ENCODE results near the gene GFRAL. TPM values are rescaled to one million over a fixed set of nuclear protein-coding genes. Genes with fewer than 3 reads are reported as not detected.
A peak's percentile ranks its signal among the peaks of the same experiment; 100 is the strongest.

Gene GFRAL
- total RNA-seq, 1 experiment from 2014 or later = not detected

DNA sequence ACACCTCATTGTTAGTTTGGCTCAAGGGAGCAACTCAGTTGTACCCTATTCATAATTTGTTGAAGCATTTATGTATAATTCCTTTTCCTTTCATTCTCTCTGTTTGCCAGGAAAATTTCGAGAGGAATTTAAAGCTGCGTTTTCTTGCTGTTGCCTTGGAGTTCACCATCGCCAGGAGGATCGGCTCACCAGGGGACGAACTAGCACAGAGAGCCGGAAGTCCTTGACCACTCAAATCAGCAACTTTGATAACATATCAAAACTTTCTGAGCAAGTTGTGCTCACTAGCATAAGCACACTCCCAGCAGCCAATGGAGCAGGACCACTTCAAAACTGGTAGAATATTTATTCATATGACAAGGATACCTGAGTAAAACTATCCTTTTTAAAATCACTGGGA lies 45.2 kb upstream of the GFRAL start:
- CTCF ChIA-PET = interaction anchor here (0.7 kb wide), 1 partner anchor 9 kb away, joined by 3 read pairs; no protein-coding TSS in a partner anchor
- Histone ChIP-seq H2AFZ (ENCODE audit: low read length) (peak overlapping the region; percentile 31; the same call in 1 of the 2 replicates), H3K9ac (ENCODE audit: low read length) (no peak overlapping the region), H3K27ac (ENCODE audit: low read length) (no peak overlapping the region), H3K4me3 (ENCODE audit: low read length) (no peak overlapping the region), H3F3A (ENCODE audit: low read length, unreplicated experiment) (no peaks in the 10 kb centered on the region), H3K27me3 (ENCODE audit: low read length) (peaks cover 70% of the 10 kb centered on the region), H3K4me2 (ENCODE audit: low read length) (no peak overlapping the region), H4K20me1 (ENCODE audit: low read length) (no peaks in the 10 kb centered on the region), H3K36me3 (ENCODE audit: low read depth, low read length) (no peaks in the 10 kb centered on the region), H3K79me2 (ENCODE audit: low read length) (no peaks in the 10 kb centered on the region), H3K9me2 (replicated peaks; ENCODE audit: low read length) (no peaks in the 10 kb centered on the region), H3K4me1 (ENCODE audit: insufficient read depth, low read length) (no peaks in the 10 kb centered on the region), H3K9me3 (ENCODE audit: low read length) (no peaks in the 10 kb centered on the region)
- TF ChIP-seq EZH2 (IDR thresholded peaks at IDR 0.05; ENCODE audit: low read length, unreplicated experiment) (no peak), EZH2phosphoT487 (IDR thresholded peaks at IDR 0.05; ENCODE audit: borderline replicate concordance, low read length) (no peak), CTCF (conservative IDR thresholded peaks at IDR 0.05; ENCODE audit: low read depth, low read length) (no peak)
- intact Hi-C loops (cut with micrococcal nuclease) = no loop called here
- no TSS peak for BruUV-seq (replicated peaks)
- ATAC-seq = no peak
- POLR2A ChIA-PET (ENCODE audit: unreplicated experiment) = no interaction called here
- no peak for DNase-seq

DNA sequence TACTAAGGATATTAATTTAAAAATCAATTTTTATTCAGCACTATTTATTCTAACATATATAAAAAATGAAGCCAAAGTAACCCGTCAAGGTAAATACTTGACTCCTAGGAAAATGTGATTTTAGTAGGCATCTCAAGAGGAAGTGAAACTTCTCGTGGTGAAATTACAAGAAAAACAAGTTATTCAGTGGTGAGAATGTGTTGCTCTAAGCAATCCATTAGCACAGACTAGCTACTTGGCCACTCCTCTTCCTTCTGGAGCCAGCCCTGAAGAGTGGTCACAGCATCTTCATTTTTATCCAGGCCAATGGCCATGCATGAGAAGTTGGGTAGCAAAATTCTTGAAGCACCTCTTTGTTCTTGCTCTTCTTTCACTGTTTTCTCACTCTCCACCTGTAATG lies 40.4 kb upstream of the GFRAL start:
- TF ChIP-seq EZH2 (IDR thresholded peaks at IDR 0.05; ENCODE audit: low read length, unreplicated experiment) (no peak), CTCF (conservative IDR thresholded peaks at IDR 0.05; ENCODE audit: low read depth, low read length) (no peak), EZH2phosphoT487 (IDR thresholded peaks at IDR 0.05; ENCODE audit: borderline replicate concordance, low read length) (no peak)
- Histone ChIP-seq H3K4me1 (ENCODE audit: insufficient read depth, low read length) (no peaks in the 10 kb centered on the region), H4K20me1 (ENCODE audit: low read length) (no peaks in the 10 kb centered on the region), H3K27me3 (ENCODE audit: low read length) (peaks cover 43% of the 10 kb centered on the region), H3K36me3 (ENCODE audit: low read depth, low read length) (no peaks in the 10 kb centered on the region), H3K4me3 (ENCODE audit: low read length) (no peak overlapping the region), H3K27ac (ENCODE audit: low read length) (no peak overlapping the region), H3K79me2 (ENCODE audit: low read length) (no peaks in the 10 kb centered on the region), H2AFZ (ENCODE audit: low read length) (no peak overlapping the region), H3K4me2 (ENCODE audit: low read length) (no peak overlapping the region), H3K9me2 (replicated peaks; ENCODE audit: low read length) (no peaks in the 10 kb centered on the region), H3K9ac (ENCODE audit: low read length) (no peak overlapping the region), H3K9me3 (ENCODE audit: low read length) (no peaks in the 10 kb centered on the region), H3F3A (ENCODE audit: low read length, unreplicated experiment) (no peaks in the 10 kb centered on the region)
- ChIA-PET POLR2A (ENCODE audit: unreplicated experiment) (no interaction called here), CTCF (no interaction called here)
- intact Hi-C loops (cut with micrococcal nuclease) = no loop called here
- DNase-seq (no peak), ATAC-seq (no peak)
- no TSS peak for BruUV-seq (replicated peaks)

DNA sequence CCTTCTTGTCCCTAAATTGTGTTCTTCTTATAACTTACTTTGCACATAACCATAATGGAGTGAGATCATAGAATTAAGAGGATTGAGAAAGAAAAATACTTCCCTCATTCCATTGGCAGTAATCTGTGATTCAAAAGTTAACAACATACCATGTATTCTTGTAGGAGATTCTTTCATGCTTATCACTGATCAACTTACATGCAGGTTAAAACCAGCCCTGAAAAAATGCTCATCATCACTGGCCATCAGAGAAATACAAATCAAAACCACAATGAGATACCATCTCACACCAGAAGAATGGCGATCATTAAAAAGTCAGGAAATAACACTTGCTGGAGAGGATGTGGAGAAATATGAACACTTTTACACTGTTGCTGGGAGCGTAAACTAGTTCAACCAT lies 36.5 kb upstream of the GFRAL start:
- no TSS peak for BruUV-seq (replicated peaks)
- Histone ChIP-seq H3K9me2 (replicated peaks; ENCODE audit: low read length) (no peaks in the 10 kb centered on the region), H3K27me3 (ENCODE audit: low read length) (peaks cover 13% of the 10 kb centered on the region; the same call in 1 of the 2 replicates), H4K20me1 (ENCODE audit: low read length) (no peaks in the 10 kb centered on the region), H3F3A (ENCODE audit: low read length, unreplicated experiment) (no peaks in the 10 kb centered on the region), H3K4me2 (ENCODE audit: low read length) (no peak overlapping the region), H3K79me2 (ENCODE audit: low read length) (no peaks in the 10 kb centered on the region), H3K9me3 (ENCODE audit: low read length) (no peaks in the 10 kb centered on the region), H2AFZ (ENCODE audit: low read length) (no peak overlapping the region), H3K4me1 (ENCODE audit: insufficient read depth, low read length) (no peaks in the 10 kb centered on the region), H3K27ac (ENCODE audit: low read length) (no peak overlapping the region), H3K9ac (ENCODE audit: low read length) (no peak overlapping the region), H3K36me3 (ENCODE audit: low read depth, low read length) (no peaks in the 10 kb centered on the region), H3K4me3 (ENCODE audit: low read length) (no peak overlapping the region)
- DNase-seq (no peak), ATAC-seq (no peak)
- no peak for TF ChIP-seq EZH2 (IDR thresholded peaks at IDR 0.05; ENCODE audit: low read length, unreplicated experiment)
- no peak for TF ChIP-seq CTCF (conservative IDR thresholded peaks at IDR 0.05; ENCODE audit: low read depth, low read length)
- TF ChIP-seq EZH2phosphoT487 (IDR thresholded peaks at IDR 0.05; ENCODE audit: borderline replicate concordance, low read length) = no peak
- POLR2A ChIA-PET (ENCODE audit: unreplicated experiment) = no interaction called here
- CTCF ChIA-PET = no interaction called here
- intact Hi-C loops (cut with micrococcal nuclease) = no loop called here

Measured in PC-3 (cell line).